Activated CD8-positive, alpha-beta memory T cell treated with anti-CD3 and anti-CD28 coated beads, Interleukin-2, amount 50 U/mL, for 48 hours (primary cell): ENCODE results near the gene LANCL2.
"Not testable (repeated sequence)": the region's sequence is repeated elsewhere in the genome, so short reads cannot be mapped to it uniquely, and the experiment has no call there.

Experiments
- DNase-seq: peaks from one replicate; pipeline ENCODE4 v3.0.0-alpha.2; 2020

LANCL2 gene

DNA sequence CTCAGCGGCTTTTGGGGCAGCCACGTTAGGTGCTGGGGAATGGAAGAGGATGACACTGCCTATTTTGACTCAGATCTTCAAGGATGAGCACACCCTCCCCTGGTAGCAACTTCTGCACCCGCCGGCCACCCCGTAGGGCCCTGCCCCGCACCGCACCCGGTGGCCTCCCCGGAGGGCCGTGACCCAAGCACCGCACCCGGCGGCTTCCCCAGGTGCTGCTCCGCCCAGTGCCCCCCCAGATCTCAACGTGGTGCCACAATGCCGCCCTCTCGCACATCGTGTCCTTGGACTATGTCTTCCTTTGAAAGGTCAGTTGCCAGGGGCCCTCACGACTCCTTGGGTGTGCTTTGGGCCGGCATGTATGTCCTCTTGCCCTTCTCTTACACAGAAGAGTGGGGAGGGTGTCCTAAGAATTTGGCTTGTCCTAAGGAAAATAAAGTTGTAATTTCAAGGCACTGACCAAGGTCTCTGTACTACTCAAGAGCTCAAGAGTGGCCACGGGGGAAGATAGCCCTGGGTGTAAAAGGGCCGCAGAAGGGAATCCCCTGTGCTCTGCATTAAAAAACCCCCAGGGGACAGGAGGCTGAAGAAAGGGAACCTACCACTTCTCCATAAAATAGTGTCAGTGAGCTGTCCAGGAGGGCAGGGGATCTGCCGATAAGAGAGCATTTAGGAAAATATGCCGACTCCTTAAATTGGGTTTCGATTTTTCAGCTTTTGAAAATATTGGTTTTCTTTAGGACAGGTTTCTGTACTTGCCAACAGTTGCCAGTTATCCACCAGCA lies 1.6 kb upstream of the LANCL2 start:
- no peak for DNase-seq

DNA sequence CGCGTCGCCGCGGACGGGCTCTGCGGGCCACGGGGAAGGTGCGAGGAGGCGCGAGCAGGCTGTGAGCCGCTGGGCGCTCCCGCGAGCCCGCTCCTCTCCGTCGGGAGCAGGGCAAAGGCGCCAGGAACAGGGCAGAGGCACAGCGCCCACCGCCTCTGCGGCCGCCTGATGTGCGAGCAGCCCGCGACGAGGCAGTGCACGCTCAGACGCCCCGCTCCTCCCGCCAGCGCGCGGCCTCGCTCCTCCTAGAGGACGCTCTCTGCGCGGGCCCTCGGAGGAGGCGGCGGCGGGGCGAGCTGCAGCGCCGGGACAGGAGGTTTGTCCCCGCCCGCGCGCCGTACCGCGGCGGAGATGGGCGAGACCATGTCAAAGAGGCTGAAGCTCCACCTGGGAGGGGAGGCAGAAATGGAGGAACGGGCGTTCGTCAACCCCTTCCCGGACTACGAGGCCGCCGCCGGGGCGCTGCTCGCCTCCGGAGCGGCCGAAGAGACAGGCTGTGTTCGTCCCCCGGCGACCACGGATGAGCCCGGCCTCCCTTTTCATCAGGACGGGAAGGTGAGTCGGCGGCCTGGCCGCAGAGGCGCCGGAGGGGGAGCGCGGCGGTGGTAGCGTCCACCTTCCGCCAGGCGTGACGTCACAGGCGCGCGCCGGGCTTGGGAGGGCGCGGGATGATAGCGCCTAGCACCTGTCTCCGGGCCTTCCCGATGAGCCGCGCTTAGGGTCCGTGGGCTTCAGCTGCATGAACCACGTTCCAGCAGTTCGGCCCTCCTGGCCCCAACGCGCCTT lies 731 bp downstream of the LANCL2 start:
- DNase-seq = peak; percentile 98

DNA sequence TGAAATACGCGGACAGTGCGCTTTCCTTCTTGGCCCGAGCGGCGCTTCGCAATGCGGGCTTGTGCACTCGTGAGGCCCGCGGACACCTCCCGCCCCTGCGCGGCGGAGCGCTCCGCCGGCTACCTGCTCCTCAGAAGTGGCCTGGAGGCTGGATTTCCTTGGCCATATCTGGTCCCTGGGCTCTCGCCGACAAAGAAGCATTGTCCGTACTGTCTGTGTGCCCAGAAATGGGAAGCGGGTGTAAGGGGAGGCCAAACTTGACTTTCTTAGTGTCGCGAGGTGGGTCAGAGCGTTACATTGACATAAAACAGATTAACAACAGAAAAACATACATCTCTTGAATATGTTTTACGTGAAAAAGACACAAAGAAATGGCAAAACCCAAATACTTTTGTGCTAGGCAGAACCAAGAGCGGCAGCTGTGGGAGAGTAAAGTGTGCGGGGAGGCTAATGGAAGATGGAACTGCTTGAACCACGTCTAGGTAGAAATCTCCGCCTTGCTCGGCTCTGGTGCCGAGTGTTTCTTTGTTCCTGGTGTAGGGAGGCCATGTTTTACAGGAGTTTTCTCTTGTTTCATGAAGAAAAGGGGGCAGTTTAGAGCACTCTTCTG lies 1.4 kb downstream of the LANCL2 start:
- peak; percentile 63 for DNase-seq

DNA sequence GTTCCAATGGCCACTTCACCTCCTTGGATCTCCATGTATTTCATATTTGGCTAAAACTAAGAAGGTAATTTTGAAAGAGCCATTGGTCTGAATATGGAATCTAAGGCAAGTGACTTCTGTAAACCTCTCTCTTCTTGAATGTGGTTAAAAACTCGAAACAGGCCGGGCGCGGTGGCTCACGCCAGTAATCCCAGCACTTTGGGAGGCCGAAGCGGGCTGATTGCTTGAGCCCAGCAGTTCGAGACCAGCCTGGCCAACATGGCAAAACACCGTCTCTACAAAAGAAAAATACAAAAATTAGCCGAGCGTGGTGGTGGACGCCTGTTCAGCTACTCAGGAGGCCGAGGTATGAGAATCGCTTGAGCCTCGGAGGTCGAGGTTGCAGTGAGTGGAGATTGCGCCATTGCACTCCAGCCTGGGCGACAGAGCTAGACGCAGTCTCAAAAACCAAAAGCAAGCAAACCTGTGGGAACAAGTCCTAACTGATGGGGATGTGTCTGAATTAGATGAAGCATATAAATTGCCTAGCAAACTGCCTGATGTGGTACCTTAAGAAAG lies 2.2 kb downstream of the LANCL2 start:
- DNase-seq = no peak

DNA sequence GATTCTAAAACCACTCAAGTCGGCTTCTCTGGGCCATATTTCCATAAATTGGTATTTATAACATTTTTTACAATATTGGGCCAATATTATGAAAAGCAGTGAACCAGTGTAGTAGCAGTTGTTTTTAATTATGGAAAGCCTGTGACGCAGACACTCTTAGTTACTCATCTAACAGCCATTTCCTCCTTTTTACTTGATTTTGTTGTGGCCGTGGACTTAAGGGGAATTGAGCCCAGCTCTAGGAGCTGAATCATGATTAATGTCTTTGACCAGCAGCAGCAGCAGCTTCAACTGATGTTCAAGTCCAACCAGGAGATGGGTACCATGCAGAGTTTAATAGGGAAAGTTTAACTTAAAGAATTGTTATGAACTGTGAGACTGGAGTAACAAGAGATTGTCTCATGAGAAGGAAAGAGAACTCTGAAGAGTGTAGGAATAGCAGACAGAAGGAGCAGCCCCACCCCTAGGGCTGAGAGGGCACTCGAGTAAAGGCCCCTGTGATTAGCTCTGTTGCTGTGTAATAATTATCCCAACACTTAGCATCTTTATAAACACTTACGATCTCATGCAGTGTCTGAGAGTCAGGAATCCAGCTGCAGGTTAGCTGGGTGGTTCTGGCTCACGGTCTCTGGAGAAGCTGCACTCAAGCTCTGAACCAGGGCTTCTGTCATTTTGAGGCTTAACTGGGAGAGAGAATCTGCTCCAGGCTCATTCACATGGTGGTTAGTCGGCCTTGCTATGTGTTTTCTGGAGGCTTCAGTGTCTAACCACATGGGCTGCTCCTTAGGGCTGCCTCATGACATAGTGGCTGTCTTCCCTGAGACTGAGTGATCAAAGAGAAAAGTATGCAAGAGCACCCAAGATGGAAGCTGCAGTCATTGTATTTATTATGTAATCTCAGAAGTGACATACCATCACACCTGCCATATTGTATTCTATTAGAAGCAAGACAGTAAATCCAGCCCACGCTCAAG lies 4.6 kb downstream of the LANCL2 start:
- DNase-seq = no peak

DNA sequence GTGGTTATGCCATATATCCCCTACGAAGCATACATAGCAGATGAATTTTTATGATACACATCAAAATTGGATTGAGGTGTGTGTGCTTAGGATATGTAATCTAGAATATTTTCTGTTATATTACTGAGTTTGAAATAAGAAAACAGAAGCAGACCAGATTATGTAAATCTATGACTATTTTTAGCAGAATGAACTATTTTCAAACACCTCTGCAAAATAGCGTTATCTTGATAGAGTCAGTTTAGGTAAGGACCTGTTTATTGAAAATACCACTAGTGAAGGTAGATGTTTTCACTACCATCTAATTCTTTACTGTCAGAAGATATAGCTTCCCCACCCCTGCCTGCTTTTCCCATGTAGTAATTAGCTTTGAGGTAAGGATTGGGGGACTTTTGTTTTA lies 9.1 kb downstream of the LANCL2 start:
- no peak for DNase-seq

DNA sequence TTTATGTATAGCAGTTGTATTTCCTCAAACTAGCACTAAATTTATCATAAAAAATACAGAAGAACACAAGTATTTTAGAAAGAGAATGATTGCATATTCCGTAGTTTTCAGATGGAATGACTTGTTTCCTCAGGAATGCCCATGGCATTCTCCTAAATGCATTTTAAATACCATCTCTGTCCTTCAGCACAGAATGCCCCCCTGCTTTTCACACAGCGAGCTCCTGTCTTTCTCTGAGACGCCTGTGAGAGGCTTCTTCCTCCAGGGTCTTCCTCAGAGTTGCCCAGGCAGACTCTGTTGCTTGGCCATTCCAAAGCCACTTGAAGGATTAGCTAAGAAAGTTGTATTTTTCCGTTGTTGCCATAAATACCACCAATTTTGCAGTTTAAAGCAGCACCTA lies 10.1 kb downstream of the LANCL2 start:
- no peak for DNase-seq

DNA sequence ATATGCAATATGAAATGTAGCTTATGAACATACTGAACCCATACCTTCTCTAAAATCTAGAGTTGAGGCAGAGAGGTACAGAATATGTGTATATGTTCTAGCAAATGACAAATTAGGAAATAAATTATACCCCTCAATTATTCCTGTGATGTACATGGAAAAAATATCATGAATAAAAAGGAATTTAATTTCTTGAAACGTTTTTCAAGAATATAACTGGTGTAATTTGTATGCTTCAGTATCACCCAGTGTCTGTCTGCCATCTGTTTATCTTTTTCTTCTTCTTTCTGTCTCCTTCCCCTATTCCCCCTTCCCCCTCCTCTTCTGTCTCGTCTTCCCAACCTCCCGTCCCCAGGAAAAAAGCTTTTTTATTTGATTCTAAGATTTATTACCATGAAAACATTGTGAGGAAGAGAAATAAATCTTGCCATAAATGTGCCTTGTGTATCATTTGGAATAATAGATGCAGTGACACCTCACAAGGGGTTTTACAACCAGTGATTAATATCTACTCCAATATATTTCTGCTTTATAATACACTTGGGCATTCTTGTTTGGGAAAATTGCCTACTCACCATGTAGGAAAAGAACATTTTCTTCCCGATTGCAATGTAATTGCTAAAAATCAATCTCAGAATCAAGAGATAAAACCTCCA lies 12.2 kb downstream of the LANCL2 start:
- no peak for DNase-seq

DNA sequence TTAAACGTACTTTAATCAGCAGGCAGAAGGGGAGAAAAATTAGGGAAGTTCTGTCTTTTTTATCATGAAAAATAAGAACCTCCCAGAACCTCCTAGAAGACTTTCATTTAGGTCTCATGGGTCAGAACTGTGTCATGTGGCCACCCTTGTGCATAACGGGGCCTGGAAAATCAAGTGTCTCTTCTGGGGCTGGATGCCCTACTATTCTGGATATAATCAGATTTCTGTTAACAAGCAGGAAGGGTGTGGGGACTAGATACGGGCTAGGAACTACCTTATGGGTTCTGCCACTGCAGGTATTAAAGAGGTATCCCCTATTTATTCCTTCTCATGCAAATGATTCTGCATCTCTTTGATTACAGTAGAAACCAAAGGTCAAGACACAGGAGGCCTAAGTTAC lies 14.1 kb downstream of the LANCL2 start:
- no peak for DNase-seq

DNA sequence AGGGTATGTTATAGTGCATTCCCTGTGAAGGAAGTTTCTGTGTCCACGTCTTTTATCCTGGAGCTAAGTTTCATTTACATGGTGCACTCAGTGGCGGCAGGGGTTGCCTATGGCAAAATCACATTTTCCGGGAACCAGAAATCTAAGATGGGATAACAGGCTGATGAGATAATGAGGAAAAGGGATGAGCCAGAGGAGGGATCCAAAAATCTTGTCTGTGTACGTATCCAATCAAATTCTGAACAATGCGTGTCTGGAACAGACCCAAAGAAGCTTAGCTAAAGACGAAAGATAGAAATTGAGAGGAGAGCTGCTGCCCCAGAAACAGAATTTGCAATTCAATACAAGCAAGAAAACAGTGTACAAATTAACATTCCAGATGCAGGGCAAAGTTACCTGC lies 16.1 kb downstream of the LANCL2 start:
- no peak for DNase-seq

DNA sequence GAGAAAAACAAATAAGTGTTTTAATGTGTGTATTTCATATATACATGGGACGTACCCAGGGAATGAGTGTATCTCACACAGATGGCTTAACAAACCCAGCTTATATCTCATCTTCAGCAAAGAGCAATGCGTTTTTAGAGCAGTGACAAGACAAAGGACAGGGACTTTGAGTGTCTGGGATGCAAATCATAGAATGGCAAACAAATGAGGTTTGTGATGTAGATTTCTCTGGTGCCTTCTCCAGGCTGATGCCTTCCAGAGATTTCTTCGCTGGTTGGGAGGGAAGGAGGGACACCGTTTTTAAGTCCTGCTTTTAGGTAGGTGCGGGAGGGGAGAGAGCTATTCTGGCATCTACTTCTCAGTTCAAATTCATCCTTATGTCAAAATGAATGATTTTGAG lies 16.6 kb downstream of the LANCL2 start:
- DNase-seq = no peak

DNA sequence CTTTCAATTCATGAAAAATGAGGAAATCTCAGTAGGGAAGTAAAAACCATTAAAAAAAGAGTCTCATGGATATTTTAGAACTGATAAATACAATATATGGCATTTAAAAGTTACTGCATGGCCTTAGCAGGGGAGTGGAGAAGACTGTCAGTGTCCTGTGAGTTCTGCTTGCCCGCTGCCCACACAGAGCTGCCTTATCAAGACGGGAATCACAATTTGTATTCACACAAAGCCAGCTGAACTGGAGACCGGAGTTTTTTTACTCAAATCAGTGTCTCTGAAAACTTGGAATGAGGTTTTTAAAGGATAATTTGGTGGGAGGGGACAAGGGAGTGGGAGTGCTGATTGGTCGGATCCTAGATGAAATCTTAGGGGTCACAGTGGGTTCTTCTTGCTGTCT lies 17.1 kb downstream of the LANCL2 start:
- no peak for DNase-seq

DNA sequence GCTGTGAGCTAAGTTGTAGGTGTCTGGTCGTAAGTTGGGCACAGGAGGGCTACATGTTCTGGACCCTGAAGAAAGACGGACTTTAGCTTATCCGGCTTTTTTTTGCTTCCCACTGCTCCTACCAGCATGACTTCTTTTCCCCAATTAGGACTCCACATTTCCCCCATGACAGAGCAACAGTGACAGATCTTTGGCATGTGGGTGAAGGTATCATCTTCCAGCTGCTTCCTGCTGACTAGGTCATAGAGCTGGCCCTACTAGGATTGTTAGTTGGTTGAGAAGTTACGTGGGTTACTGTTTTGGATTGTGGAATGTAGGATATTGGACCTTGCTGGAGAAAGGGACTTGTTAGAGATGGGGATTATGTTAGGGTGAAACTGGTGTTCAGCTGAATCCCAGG lies 21.4 kb downstream of the LANCL2 start:
- DNase-seq = no peak

DNA sequence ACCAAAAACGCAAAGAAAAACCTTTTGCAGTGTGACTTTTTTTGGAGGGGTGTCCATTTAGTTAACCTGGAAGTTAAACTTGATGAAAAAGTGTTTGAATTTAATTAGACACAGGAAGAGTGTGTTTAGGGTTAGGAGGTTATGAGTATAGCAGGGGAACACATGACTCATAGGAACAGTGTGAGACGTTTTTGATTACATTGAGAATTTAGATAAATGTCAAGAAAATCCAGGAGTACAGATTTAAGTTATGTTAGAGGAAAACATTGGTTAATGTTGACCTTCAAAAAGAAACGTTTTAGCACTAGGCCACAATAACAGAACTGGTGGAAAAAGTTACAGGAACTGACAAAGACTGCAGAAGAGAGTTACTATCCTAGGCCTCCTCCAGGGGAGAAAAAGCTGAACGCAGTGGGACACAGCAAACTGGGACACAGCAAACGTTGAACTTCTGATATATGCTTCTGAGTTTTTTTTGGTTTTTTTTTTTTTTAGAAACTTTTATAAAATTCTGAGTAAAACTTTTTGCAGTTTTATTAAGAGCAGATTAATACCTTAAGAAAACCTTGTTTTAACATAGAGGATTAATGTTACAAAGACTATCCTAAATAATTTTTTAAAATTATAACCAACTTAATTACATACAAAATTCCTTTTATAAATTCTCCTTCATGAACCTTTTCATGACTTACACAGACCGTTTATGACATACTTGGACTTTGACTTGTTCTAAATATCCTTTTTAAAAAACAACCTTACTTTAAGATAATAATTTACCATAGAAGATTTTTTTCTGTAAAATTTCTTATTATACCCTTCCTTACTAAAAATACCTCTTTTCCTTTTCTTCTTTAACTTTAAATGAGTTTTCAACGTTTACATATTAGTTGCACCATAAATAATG lies 22.2 kb downstream of the LANCL2 start:
- DNase-seq = no peak

DNA sequence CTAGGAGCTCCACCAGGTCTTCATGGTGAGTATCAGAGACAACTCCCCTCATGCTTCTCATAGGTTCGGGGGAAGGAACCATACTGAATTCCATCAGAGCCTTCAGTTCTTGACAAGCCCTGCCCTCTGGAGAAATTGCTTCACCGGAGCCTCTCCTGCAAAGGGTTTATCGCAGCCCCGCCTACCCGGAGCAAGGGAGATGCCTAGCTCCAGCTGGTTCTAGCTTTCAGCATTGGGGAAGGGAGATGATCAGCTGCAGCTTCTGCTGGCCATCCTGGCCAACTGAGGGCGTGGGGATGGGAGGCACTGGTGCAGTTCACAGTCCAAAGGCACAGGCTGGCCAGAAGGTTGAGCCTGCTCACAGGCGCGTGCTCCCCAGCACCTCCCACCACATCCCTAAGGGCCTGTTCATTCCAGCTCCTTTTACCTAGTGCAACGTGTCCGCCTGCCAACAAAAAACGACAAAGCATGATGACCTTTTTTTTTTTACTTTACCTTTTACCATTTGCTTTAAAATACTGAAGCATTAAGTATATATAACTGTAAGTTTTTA lies 31.2 kb downstream of the LANCL2 start:
- DNase-seq = no peak

DNA sequence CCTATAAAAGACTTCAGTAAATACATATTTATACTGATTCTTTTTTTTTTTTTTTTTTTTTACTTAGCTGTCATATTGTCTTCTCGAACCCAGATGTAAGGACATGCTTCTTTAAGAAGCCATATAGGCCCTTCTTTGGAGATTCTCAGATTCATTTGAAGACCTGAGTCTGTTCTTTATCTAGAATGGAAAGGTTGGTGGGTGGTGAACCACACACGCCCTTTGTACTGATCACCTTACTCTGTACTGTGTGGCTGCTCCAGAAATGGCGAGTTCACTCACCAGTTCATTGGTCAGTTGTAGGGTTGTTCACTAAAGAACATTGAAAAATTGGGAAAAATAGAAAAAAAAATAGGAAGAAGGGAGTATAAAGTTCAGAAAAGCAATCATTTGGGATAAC lies 32.5 kb downstream of the LANCL2 start:
- no peak for DNase-seq

DNA sequence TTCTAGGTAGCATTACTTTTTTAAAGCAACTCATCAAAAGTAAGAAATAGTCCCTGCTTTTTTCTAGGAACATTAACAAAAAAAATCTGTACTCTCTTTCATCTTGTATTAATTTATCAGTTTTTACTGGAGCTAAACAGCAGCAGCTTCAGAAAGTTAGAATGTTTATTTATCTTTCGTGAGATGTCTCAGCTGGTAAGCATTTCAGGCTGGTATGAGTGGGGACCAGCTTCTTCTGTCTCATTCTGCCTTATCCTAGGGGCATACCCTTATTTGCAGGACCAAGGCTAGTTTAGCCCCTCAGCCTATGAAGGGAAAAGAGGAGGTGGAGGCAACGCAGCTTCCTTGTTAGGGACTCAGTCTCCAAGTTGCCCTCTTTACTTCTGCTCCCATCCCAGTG lies 35.1 kb downstream of the LANCL2 start:
- no peak for DNase-seq

DNA sequence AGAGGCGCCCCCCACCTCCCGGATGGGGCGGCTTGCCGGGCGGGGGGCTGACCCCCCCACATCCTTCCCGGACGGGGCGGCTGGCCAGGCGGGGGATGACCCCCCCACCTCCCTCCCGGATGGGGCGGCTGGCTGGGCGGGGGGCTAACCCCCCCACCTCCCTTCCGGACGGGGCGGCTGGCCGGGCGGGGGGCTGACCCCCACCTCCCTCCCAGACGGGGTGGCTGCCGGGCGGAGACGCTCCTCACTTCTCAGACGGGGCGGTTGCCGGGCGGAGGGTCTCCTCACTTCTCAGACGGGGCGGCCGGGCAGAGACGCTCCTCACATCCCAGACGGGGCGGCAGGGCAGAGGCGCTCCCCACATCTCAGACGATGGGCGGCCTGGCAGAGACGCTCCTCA lies 37.4 kb downstream of the LANCL2 start:
- DNase-seq = not testable (repeated sequence)

DNA sequence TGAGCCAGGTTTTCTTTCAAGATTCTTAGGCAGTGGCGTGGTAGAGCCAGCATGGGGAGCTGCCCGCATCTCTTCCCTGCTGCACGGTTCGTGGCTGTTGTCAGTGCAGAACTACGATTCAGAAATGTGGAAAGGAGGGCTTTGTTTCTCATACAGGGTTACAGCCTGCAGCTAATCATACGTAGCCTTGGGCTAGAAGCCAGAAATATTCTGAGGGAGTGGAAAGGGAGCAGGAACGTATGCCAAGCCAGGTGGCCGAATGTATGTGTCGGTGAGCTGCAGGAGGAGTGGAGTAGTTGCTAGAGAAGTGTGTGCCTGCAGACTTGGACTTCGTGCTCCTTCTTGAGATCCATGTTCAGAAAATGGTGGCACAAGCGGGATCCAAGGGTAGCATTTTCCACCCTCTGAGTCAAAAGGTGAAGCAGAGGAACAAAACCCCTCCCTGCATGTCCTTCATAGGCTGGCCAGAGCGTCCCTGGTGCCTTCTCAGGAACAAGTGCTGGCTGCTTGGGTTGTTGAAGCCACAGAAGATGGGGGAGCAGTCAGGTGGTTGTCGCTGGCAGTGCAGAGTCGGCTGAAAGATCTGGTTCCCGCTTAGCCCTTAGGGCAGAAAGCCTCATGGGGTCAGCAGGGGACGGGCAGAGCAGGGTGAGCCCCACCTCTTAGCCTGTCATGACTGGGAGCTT lies 40.9 kb downstream of the LANCL2 start:
- DNase-seq = no peak
